ENCODE measurements around the gene DPP8. TPM values are rescaled to one million over a fixed set of nuclear protein-coding genes. Genes with fewer than 3 reads are reported as not detected.
"Not testable (repeated sequence)": the region's sequence is repeated elsewhere in the genome, so short reads cannot be mapped to it uniquely, and the experiment has no call there.

The DPP8 gene
- total and polyA plus RNA-seq, 5 experiments from 2014 or later: 38.1 to 63.8 (median 47.1) TPM

DNA sequence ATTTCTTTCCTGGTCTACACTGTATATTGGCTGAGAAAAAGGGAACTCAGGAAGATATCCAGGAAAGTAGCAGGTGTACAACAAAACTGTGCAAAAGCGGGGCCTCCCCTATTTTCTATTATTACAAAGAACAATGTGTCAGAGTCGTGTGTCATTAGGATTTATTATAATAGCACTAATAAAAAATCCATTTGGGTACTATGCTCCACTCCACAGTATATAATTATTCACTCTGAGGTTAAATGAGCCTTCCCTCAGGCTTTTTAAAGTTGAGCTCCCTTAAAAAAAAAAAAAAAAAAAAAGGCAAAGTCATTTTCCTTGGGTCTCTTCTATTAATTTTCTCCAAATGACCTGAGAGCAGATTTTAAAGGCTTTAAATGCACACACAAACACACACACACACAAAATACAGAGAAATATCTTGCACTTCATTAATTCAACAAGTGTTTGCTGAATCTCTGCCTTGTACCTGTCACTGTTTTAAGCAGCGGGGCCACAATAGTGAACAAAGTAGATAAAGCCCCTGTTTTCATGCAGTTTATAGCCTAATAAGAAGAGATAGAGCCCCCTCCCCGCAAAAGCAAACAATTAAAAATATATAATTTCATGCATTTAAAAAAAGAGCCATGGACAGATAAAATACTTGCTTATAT, 1.3 kb upstream of the DPP8 start:
- peaks cover 0 to 9% (median 0%) of the 10 kb centered on the region in 3 donors for H3K36me3 Mint-ChIP-seq
- peak overlapping the region in 1 of 10 donors; percentile 48 for H3K27ac Mint-ChIP-seq
- H3K27me3 Mint-ChIP-seq: peaks cover 0 to 2% (median 0%) of the 10 kb centered on the region in 5 donors
- DNase-seq (no peak), ATAC-seq (no peak)
- peaks cover 8 to 38% (median 31%) of the 10 kb centered on the region in 4 donors for H3K4me1 Mint-ChIP-seq
- peak overlapping the region in 1 of 10 donors; percentile 6 for H3K4me3 Mint-ChIP-seq
- no peaks in the 10 kb centered on the region for H3K9me3 Mint-ChIP-seq
- POLR2A ChIA-PET: interaction anchor here (0.6 to 1.0 kb wide), 2 partner anchors 10 to 92 kb away, joined by 3 read pairs; partner anchors contain the start of gene INTS14

- Mint-ChIP-seq H3K36me3 (peaks cover 0 to 19% (median 0%) of the 10 kb centered on the region in 3 donors), H3K27me3 (peaks cover 0 to under 1% (median 0%) of the 10 kb centered on the region in 5 donors), H3K4me1 (peaks cover 9 to 47% (median 38%) of the 10 kb centered on the region in 4 donors), H3K9me3 (no peaks in the 10 kb centered on the region), H3K27ac (peak overlapping the region; percentile 79 to 99 (median 93)), H3K4me3 (peak overlapping the region; percentile 86 to 100 (median 95))
- DNase-seq (no peak), ATAC-seq (no peak)
- POLR2A ChIA-PET: interaction anchor here (0.7 to 2.0 kb wide), 2 partner anchors 28 to 351 kb away, joined by 3 to 10 read pairs; partner anchors contain the start of gene RAB11A
These were observed 348 bp upstream of the DPP8 start for GRCh38 chr15:65517866-65518207.

DNA sequence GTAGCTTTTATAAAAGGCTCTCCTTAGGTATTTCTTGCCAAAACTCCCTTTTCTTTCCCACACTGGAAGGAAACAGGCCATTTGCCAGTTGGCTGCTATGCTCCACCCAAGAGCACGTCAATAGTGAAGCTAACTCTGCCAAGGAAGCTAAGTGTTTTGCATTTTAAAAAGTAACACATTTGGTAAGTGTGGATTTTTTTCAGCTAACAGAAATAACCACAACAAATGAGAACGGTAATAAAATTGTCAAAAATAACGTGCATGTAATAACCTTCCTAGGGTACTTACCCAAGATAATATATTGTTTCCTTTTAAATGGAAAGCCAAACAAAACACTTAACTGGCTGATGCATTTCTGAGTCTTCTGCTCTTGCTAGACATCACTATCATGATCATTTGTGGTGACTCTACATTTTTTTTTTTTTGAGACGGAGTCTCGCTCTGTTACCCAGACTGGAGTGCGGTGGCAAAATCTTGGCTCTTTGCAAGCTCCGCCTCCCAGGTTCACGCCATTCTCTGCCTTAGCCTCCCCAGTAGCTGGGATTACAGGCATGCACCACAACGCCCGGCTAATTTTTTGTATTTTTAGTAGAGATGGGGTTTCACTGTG, 4.6 kb downstream of the DPP8 start:
- Mint-ChIP-seq H3K4me3 (peak overlapping the region in 3 of 10 donors; percentile 10 to 73 (median 39)), H3K27ac (peak overlapping the region in 8 of 10 donors; percentile 6 to 93 (median 60)), H3K9me3 (no peaks in the 10 kb centered on the region), H3K36me3 (peaks cover 0 to 60% (median 3%) of the 10 kb centered on the region in 3 donors), H3K4me1 (peaks cover 13 to 76% (median 53%) of the 10 kb centered on the region in 4 donors), H3K27me3 (no peaks in the 10 kb centered on the region)
- ATAC-seq (no peak), DNase-seq (peak in 2 of 10 donors; percentile 5 to 44)
- POLR2A ChIA-PET: interaction anchor here (0.7 to 1.6 kb wide), 2 partner anchors 8 to 98 kb away, joined by 3 to 4 read pairs; partner anchors contain the start of gene INTS14

GRCh38 chr15:65512189-65512588, 5.3 kb downstream of the DPP8 start:
- H3K9me3 Mint-ChIP-seq: no peaks in the 10 kb centered on the region
- no peak for ATAC-seq

DNA sequence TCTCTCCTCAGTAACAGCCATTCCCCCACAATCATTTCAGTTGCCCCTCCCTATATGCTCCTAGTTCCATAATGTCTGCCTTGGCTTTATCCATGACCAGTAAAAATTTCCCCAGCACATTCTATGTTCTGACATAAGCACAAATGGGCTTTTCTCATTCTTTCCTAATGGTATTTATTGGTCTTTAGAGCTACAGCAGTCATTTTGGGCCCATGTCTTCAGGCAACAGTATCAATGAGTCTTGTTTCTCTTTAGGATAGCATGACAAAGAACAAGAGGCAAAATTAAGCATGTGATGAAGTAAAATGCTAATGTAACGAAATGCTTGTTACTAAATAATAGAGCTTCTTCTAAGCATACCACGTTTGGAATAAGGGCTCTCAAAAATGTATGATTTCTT, 8.2 kb downstream of the DPP8 start:
- H3K27ac Mint-ChIP-seq: peak overlapping the region in 4 of 10 donors; percentile 3 to 85 (median 25)
- H3K4me1 Mint-ChIP-seq: peaks cover 5 to 43% (median 31%) of the 10 kb centered on the region in 4 donors
- no peaks in the 10 kb centered on the region for H3K9me3 Mint-ChIP-seq
- no peaks in the 10 kb centered on the region for H3K27me3 Mint-ChIP-seq
- ATAC-seq (no peak), DNase-seq (no peak)
- H3K36me3 Mint-ChIP-seq: peaks cover 0 to 81% (median 3%) of the 10 kb centered on the region in 3 donors
- POLR2A ChIA-PET: interaction anchor here (0.6 kb wide), 1 partner anchor 9 kb away, joined by 3 read pairs; no protein-coding TSS in a partner anchor
- no peak overlapping the region for H3K4me3 Mint-ChIP-seq

More at GRCh38 chr15:65512189-65512588, 5.3 kb downstream of the DPP8 start:
- no peak for DNase-seq
- peaks cover 13 to 71% (median 49%) of the 10 kb centered on the region in 4 donors for H3K4me1 Mint-ChIP-seq
- peak overlapping the region in 6 of 10 donors; percentile 6 to 93 (median 34) for H3K27ac Mint-ChIP-seq
- H3K4me3 Mint-ChIP-seq: no peak overlapping the region
- no peaks in the 10 kb centered on the region for H3K27me3 Mint-ChIP-seq
- POLR2A ChIA-PET: interaction anchor here (0.7 kb wide), 1 partner anchor 99 kb away, joined by 3 read pairs; the partner anchor contains the start of gene INTS14
- peaks cover 0 to 66% (median 3%) of the 10 kb centered on the region in 3 donors for H3K36me3 Mint-ChIP-seq

GRCh38 chr15:65494076-65494475, 23.4 kb downstream of the DPP8 start:
- Mint-ChIP-seq H3K27ac (peak overlapping the region in 1 of 10 donors; percentile 43), H3K27me3 (no peaks in the 10 kb centered on the region), H3K4me3 (no peak overlapping the region), H3K4me1 (peaks cover 2 to 12% (median 10%) of the 10 kb centered on the region in 4 donors), H3K36me3 (peaks cover 0 to 83% (median 6%) of the 10 kb centered on the region in 3 donors), H3K9me3 (no peaks in the 10 kb centered on the region)
- DNase-seq (no peak), ATAC-seq (no peak)
- POLR2A ChIA-PET: no interaction called here

DNA sequence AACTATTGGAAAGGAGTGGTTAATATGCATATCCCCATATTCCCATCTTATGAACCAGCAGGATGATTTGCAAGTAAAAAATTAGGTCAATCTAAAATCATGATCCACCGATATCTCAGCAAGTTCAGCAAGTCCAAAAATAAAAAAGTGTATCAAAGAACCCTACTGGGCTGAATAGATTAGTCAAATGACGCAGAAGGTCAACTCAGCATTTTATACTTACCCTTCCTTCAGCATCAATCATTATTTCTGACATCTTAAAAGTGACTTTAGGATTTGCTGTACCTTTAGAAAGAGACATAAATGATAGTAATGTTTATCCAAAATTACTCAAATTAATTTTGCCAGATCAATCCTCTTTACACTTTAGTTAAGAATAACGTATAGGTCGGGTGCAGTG, 32.6 kb downstream of the DPP8 start:
- ATAC-seq (no peak), DNase-seq (no peak)
- Mint-ChIP-seq H3K27ac (no peak overlapping the region), H3K36me3 (peaks cover 0 to 83% (median 12%) of the 10 kb centered on the region in 3 donors), H3K4me1 (no peaks in the 10 kb centered on the region), H3K4me3 (no peak overlapping the region), H3K9me3 (no peaks in the 10 kb centered on the region), H3K27me3 (no peaks in the 10 kb centered on the region)
- POLR2A ChIA-PET: no interaction called here

DNA sequence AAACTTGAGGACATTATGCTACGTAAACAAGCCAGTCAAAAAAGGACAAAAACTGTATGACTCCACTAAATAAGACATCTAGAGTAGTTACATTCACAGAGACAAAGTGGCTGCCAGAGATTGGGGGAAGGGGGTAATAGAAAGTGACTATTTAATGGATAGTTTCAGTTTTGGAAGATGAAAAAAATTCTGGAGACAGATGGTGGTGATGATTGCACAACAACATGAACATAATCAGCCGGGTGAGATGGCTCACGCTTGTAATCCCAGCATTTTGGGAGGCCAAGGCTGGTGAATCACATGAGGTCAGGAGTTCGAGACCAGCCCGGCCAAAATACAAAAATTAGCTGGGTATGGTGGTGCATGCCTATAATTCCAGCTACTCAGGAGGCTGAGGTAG, 40.6 kb downstream of the DPP8 start:
- Mint-ChIP-seq H3K4me1 (peaks cover 2 to 12% (median 4%) of the 10 kb centered on the region in 4 donors), H3K27me3 (no peaks in the 10 kb centered on the region), H3K36me3 (peaks cover 1 to 80% (median 8%) of the 10 kb centered on the region in 3 donors), H3K27ac (peak overlapping the region in 1 of 10 donors; percentile 53), H3K4me3 (no peak overlapping the region), H3K9me3 (no peaks in the 10 kb centered on the region)
- POLR2A ChIA-PET: no interaction called here
- DNase-seq (no peak), ATAC-seq (no peak)

DNA sequence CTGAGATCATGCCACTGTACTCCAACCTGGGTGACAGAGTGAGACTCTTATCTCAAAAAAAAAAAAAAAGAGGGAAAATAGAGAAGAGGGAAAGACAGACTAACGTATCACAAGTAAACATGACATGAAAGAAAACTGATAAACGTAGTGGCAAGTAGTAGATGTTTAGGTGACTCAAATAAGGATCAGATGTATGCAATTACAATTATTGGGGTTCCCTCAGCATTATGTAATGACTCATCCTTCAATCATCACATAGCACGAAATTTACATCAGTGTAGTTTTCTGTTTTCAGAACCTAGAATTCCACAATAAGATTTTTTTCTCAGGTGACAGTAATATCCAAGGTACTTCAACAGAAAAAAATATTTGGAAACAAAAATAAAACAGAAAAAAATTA, 46.6 kb downstream of the DPP8 start:
- peaks cover 4 to 94% (median 17%) of the 10 kb centered on the region in 3 donors for H3K36me3 Mint-ChIP-seq
- H3K9me3 Mint-ChIP-seq: no peaks in the 10 kb centered on the region
- POLR2A ChIA-PET: no interaction called here
- ATAC-seq (no peak), DNase-seq (no peak)
- peaks cover 0 to 5% (median 3%) of the 10 kb centered on the region in 4 donors for H3K4me1 Mint-ChIP-seq
- no peak overlapping the region for H3K27ac Mint-ChIP-seq
- H3K4me3 Mint-ChIP-seq: no peak overlapping the region
- H3K27me3 Mint-ChIP-seq: no peaks in the 10 kb centered on the region

DNA sequence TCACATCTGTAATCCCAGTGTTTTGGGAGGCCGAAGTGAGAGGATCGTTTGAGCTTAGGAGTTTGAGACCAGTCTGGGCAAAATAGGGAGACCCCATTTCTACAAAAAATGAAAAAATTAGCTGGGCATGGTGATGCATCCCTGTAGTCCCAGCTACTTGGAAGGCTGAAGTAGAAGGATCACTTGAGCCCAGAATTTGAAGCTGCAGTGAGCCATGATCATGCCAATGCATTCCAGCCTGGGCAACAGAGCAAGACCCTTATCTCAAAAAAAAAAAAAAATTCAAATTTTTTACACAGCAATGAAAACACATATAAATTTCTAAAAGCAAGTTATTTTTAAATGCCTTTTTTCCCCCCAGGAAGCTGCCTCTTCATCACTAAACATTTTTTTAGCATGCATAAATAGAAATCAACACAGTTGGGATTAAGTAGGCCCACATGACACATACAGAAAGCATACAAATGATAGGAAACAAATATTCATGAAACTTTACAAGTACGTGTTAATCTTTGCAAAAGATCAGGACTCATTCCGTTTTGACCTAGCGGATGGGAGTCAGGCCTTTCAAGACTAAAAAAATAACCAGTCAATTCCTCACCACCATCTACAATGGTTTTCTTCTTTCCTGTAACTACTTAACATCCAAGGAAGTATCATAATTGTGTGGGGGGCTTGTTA, 49.1 kb downstream of the DPP8 start:
- Mint-ChIP-seq H3K27me3 (no peaks in the 10 kb centered on the region), H3K27ac (peak overlapping the region in 1 of 10 donors; percentile 60), H3K4me1 (peaks cover 0 to 3% (median under 1%) of the 10 kb centered on the region in 4 donors), H3K36me3 (peaks cover 4 to 92% (median 18%) of the 10 kb centered on the region in 3 donors), H3K4me3 (no peak overlapping the region), H3K9me3 (no peaks in the 10 kb centered on the region)
- ATAC-seq: no peak
- POLR2A ChIA-PET: interaction anchor here (0.6 to 0.7 kb wide), 2 partner anchors 24 to 272 kb away, joined by 3 to 5 read pairs; no protein-coding TSS in a partner anchor
- DNase-seq: no peak

- Mint-ChIP-seq H3K27ac (no peak overlapping the region), H3K4me3 (no peak overlapping the region), H3K27me3 (no peaks in the 10 kb centered on the region), H3K4me1 (peaks cover 0 to 2% (median 0%) of the 10 kb centered on the region in 4 donors), H3K9me3 (no peaks in the 10 kb centered on the region), H3K36me3 (peaks cover 3 to 93% (median 16%) of the 10 kb centered on the region in 3 donors)
- DNase-seq (no peak), ATAC-seq (no peak)
- POLR2A ChIA-PET: no interaction called here
These were observed 50.6 kb downstream of the DPP8 start for GRCh38 chr15:65466901-65467300.

DNA sequence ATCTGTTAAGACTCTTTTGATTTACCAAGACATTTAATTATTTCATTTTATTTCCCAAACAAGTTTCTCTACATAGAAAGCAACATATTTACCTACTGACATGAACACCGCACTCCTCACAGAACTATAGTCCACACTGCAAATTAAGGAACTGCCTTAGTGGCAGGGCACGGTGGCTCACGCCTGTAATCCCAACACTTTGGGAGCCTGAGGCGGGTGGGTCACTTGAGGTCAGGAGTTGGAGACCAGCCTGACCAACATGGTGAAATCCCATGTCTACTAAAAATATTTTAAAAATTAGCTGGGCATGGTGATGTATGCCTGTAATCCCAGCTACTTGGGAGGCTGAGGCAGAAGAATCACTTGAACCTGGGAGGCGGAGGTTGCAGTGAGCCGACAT, 54.4 kb downstream of the DPP8 start:
- DNase-seq, H3K9me3 Mint-ChIP-seq, POLR2A ChIA-PET, H3K4me1 Mint-ChIP-seq, H3K27me3 Mint-ChIP-seq, ATAC-seq, H3K27ac Mint-ChIP-seq, H3K4me3 Mint-ChIP-seq: not testable (repeated sequence)
- H3K36me3 Mint-ChIP-seq: peaks cover 0 to 95% (median 20%) of the 10 kb centered on the region in 3 donors
